SK-N-SH treated with all-trans-retinoic acid at 6 μM for 48 hours (cell line): ENCODE data around the gene FAM50B.
A peak's percentile ranks its signal among the peaks of the same experiment; 100 is the strongest.

Experiments used
- ATAC-seq: fragments of 200-7000 bp; cut with Tn5 transposase; 3 replicates; pipeline ENCODE4 v1.9.1; 2020; ENCODE audit warnings: mild to moderate bottlenecking, moderate library complexity
- ARNTL ChIP-seq: fragments of 450-650 bp; formaldehyde crosslinking; IDR thresholded peaks from 2 replicates; pipeline ENCODE4 v1.5.0; 2020; ENCODE audit warnings: low read depth, mild to moderate bottlenecking, moderate library complexity, borderline replicate concordance
- CSDC2 ChIP-seq: fragments of 250-450 bp; sonication (Bioruptor Pico); IDR thresholded peaks from 2 replicates; pipeline ENCODE4 v1.5.0; 2020; ENCODE audit warnings: mild to moderate bottlenecking, moderate library complexity
- ESRRG ChIP-seq: fragments of 250-450 bp; sonication (Bioruptor Pico); IDR thresholded peaks from 2 replicates; pipeline ENCODE4 v1.6.1; 2021; ENCODE audit warnings: mild to moderate bottlenecking
- GLIS3 ChIP-seq: fragments of 250-450 bp; sonication (Bioruptor Pico); IDR thresholded peaks from 2 replicates; pipeline ENCODE4 v1.5.0; 2020; ENCODE audit warnings: mild to moderate bottlenecking, moderate library complexity
- ISL1 ChIP-seq: fragments of 250-450 bp; sonication (Bioruptor Pico); IDR thresholded peaks from 2 replicates; pipeline ENCODE4 v2.1.2; 2022; ENCODE audit warnings: mild to moderate bottlenecking, moderate library complexity
- OSR1 ChIP-seq: fragments of 250-450 bp; sonication (Bioruptor Pico); IDR thresholded peaks from 2 replicates; pipeline ENCODE4 v1.8.0; 2022; ENCODE audit warnings: moderate library complexity, mild to moderate bottlenecking, inconsistent platforms
- PPARA ChIP-seq: fragments of 250-450 bp; sonication (Bioruptor Pico); IDR thresholded peaks from 2 replicates; pipeline ENCODE4 v1.5.0; 2020; ENCODE audit warnings: mild to moderate bottlenecking, borderline replicate concordance
- RARB ChIP-seq: fragments of 250-450 bp; sonication (Bioruptor Pico); IDR thresholded peaks from 2 replicates; pipeline ENCODE4 v1.8.0; 2021; ENCODE audit warnings: mild to moderate bottlenecking, moderate library complexity
- SNAI2 ChIP-seq: fragments of 250-450 bp; sonication (Bioruptor Pico); IDR thresholded peaks from 2 replicates; pipeline ENCODE4 v1.5.0; 2020; ENCODE audit warnings: mild to moderate bottlenecking, moderate library complexity
- TCF4 ChIP-seq: fragments of 250-450 bp; sonication (Bioruptor Pico); IDR thresholded peaks from 2 replicates; pipeline ENCODE4 v1.8.0; 2021; ENCODE audit warnings: mild to moderate bottlenecking, moderate library complexity, borderline replicate concordance
- TOX ChIP-seq: fragments of 250-450 bp; sonication (Bioruptor Pico); IDR thresholded peaks from 2 replicates; pipeline ENCODE4 v1.8.0; 2021; ENCODE audit warnings: mild to moderate bottlenecking, moderate library complexity, borderline replicate concordance
- ZC3H10 ChIP-seq: fragments of 250-450 bp; sonication (Bioruptor Pico); IDR thresholded peaks from 2 replicates; pipeline ENCODE4 v1.5.1; 2021; ENCODE audit warnings: mild to moderate bottlenecking, moderate library complexity
- ZFP3 ChIP-seq: fragments of 250-450 bp; sonication (Bioruptor Pico); IDR thresholded peaks from 2 replicates; pipeline ENCODE4 v1.5.0; 2020; ENCODE audit warnings: mild to moderate bottlenecking, moderate library complexity
- ZFP30 ChIP-seq: fragments of 450-650 bp; formaldehyde crosslinking; IDR thresholded peaks from 2 replicates; pipeline ENCODE4 v1.5.0; 2022; ENCODE audit warnings: mild to moderate bottlenecking, moderate library complexity
- ZNF565 ChIP-seq: fragments of 450-650 bp; formaldehyde crosslinking; conservative IDR thresholded peaks from 2 replicates; pipeline ENCODE4 v1.5.0; 2020; ENCODE audit warnings: low read depth, mild to moderate bottlenecking, moderate library complexity
- ZNF70 ChIP-seq: fragments of 450-650 bp; formaldehyde crosslinking; IDR thresholded peaks from 2 replicates; pipeline ENCODE4 v1.5.0; 2020; ENCODE audit warnings: mild to moderate bottlenecking, moderate library complexity
- ZNF8 ChIP-seq: fragments of 450-650 bp; formaldehyde crosslinking; IDR thresholded peaks from 2 replicates; pipeline ENCODE4 v1.5.0; 2020; ENCODE audit warnings: mild to moderate bottlenecking, moderate library complexity
- TF ChIP-seq, protein P1 (sequence below): fragments of 250-450 bp; sonication (Bioruptor Pico); IDR thresholded peaks from 2 replicates; pipeline ENCODE4 v1.8.0; 2021; ENCODE audit warnings: low read depth, mild to moderate bottlenecking, moderate library complexity, borderline replicate concordance
- TF ChIP-seq, protein P2 (sequence below): fragments of 250-450 bp; sonication (Bioruptor Pico); IDR thresholded peaks from 2 replicates; pipeline ENCODE4 v1.8.0; 2020; ENCODE audit warnings: mild to moderate bottlenecking, moderate library complexity, borderline replicate concordance
- TF ChIP-seq, protein P3 (sequence below): fragments of 250-450 bp; sonication (Bioruptor Pico); IDR thresholded peaks from 2 replicates; pipeline ENCODE4 v1.5.0; 2020; ENCODE audit warnings: mild to moderate bottlenecking, moderate library complexity
- TF ChIP-seq, protein P4 (sequence below): fragments of 250-450 bp; sonication (Bioruptor Pico); IDR thresholded peaks from 2 replicates; pipeline ENCODE4 v1.5.1; 2021; ENCODE audit warnings: mild to moderate bottlenecking, moderate library complexity
- TF ChIP-seq, protein P5 (sequence below): fragments of 250-450 bp; sonication (Bioruptor Pico); IDR thresholded peaks from 2 replicates; pipeline ENCODE4 v1.5.1; 2020; ENCODE audit warnings: low read depth, mild to moderate bottlenecking, moderate library complexity

The FAM50B gene

DNA sequence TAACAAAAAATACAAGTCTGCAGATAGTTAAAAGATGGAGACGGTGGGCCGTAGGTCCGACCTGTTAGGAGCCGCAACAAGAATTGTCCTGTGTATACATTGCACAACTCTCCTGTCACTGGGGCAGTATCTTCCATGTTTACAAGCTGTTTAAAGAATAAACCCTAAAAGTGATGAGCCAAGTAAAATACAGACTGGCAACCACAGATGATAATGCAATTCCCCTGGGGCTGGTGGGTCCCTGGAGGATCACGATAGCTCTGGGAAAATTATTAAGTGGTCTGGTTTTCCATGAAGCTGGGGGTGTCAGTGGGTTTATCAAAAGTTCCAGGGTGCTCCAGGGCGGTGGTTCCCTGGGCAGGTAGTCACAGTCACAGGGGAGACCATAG lies 8.1 kb upstream of the FAM50B start:
- TF ChIP-seq ZFP30 (CRISPR knock-in tag) (no peak), ZNF565 (CRISPR knock-in tag) (no peak), ZNF8 (no peak), OSR1 (no peak), RARB (CRISPR knock-in tag) (no peak), ZFP3 (CRISPR knock-in tag) (no peak), ZC3H10 (CRISPR knock-in tag) (no peak), TCF4 (CRISPR knock-in tag) (no peak), CSDC2 (CRISPR knock-in tag) (no peak), ZNF70 (no peak), GLIS3 (CRISPR knock-in tag) (no peak), ESRRG (CRISPR knock-in tag) (no peak), ISL1 (no peak)
- TF ChIP-seq, protein P1, sequence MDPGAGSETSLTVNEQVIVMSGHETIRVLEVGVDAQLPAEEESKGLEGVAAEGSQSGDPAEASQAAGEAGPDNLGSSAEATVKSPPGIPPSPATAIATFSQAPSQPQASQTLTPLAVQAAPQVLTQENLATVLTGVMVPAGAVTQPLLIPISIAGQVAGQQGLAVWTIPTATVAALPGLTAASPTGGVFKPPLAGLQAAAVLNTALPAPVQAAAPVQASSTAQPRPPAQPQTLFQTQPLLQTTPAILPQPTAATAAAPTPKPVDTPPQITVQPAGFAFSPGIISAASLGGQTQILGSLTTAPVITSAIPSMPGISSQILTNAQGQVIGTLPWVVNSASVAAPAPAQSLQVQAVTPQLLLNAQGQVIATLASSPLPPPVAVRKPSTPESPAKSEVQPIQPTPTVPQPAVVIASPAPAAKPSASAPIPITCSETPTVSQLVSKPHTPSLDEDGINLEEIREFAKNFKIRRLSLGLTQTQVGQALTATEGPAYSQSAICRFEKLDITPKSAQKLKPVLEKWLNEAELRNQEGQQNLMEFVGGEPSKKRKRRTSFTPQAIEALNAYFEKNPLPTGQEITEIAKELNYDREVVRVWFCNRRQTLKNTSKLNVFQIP (CRISPR knock-in tag): no peak
- TF ChIP-seq, protein P2, sequence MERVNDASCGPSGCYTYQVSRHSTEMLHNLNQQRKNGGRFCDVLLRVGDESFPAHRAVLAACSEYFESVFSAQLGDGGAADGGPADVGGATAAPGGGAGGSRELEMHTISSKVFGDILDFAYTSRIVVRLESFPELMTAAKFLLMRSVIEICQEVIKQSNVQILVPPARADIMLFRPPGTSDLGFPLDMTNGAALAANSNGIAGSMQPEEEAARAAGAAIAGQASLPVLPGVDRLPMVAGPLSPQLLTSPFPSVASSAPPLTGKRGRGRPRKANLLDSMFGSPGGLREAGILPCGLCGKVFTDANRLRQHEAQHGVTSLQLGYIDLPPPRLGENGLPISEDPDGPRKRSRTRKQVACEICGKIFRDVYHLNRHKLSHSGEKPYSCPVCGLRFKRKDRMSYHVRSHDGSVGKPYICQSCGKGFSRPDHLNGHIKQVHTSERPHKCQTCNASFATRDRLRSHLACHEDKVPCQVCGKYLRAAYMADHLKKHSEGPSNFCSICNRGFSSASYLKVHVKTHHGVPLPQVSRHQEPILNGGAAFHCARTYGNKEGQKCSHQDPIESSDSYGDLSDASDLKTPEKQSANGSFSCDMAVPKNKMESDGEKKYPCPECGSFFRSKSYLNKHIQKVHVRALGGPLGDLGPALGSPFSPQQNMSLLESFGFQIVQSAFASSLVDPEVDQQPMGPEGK (CRISPR knock-in tag): no peak
- TF ChIP-seq, protein P3, sequence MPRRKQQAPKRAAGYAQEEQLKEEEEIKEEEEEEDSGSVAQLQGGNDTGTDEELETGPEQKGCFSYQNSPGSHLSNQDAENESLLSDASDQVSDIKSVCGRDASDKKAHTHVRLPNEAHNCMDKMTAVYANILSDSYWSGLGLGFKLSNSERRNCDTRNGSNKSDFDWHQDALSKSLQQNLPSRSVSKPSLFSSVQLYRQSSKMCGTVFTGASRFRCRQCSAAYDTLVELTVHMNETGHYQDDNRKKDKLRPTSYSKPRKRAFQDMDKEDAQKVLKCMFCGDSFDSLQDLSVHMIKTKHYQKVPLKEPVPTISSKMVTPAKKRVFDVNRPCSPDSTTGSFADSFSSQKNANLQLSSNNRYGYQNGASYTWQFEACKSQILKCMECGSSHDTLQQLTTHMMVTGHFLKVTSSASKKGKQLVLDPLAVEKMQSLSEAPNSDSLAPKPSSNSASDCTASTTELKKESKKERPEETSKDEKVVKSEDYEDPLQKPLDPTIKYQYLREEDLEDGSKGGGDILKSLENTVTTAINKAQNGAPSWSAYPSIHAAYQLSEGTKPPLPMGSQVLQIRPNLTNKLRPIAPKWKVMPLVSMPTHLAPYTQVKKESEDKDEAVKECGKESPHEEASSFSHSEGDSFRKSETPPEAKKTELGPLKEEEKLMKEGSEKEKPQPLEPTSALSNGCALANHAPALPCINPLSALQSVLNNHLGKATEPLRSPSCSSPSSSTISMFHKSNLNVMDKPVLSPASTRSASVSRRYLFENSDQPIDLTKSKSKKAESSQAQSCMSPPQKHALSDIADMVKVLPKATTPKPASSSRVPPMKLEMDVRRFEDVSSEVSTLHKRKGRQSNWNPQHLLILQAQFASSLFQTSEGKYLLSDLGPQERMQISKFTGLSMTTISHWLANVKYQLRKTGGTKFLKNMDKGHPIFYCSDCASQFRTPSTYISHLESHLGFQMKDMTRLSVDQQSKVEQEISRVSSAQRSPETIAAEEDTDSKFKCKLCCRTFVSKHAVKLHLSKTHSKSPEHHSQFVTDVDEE (CRISPR knock-in tag): no peak
- ATAC-seq: no peak

DNA sequence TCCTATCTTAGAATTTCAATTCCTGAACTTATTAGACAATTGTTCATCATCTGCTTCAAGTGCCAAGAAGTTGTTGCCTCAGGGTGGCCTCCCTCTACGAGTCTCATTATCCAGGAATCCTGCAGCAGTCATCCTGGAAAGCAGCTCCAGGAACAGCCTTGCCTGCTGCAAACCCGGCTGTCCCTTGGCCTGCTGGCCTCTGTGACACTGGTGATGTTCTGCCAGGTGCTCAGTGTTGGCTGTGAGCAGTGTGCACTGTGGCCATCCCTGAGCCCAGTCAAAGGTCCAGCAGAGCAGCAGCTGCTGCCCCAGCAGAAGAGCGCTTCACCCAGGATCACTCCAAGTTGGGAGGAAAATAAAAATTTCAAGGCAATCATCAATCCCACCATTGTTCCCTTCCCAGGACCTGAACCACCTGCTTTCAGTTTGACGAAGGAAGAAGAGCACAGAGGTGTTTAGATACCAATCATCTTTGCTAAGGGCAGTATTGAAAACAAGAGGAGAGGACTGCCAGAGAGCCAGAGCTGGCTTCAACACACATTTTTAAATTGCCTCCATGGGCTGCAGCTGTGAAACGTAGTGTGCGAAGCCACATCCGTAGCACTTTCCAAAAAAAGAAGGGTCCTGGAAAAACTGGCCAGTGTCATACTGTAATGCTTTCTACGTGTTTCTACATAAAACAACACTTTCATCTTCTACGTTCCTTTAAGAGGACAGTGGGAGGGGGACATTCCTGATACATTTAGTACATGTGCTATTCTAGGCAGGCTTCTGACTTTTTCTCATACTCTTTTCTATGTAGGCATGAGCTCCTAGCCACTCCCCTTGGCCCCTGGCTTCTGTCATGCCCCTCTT lies 7.2 kb upstream of the FAM50B start:
- ATAC-seq: peak; percentile 70
- TF ChIP-seq RARB (CRISPR knock-in tag) (no peak), PPARA (CRISPR knock-in tag) (no peak), ZNF565 (CRISPR knock-in tag) (no peak), ZFP30 (CRISPR knock-in tag) (no peak), ZC3H10 (CRISPR knock-in tag) (no peak), CSDC2 (CRISPR knock-in tag) (no peak), TCF4 (CRISPR knock-in tag) (no peak), TOX (CRISPR knock-in tag) (no peak), ARNTL (CRISPR knock-in tag) (no peak), ESRRG (CRISPR knock-in tag) (no peak), ZNF8 (no peak), GLIS3 (CRISPR knock-in tag) (no peak), SNAI2 (CRISPR knock-in tag) (no peak)
- TF ChIP-seq, protein P4, sequence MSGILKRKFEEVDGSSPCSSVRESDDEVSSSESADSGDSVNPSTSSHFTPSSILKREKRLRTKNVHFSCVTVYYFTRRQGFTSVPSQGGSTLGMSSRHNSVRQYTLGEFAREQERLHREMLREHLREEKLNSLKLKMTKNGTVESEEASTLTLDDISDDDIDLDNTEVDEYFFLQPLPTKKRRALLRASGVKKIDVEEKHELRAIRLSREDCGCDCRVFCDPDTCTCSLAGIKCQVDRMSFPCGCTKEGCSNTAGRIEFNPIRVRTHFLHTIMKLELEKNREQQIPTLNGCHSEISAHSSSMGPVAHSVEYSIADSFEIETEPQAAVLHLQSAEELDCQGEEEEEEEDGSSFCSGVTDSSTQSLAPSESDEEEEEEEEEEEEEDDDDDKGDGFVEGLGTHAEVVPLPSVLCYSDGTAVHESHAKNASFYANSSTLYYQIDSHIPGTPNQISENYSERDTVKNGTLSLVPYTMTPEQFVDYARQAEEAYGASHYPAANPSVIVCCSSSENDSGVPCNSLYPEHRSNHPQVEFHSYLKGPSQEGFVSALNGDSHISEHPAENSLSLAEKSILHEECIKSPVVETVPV (CRISPR knock-in tag): no peak
- TF ChIP-seq, protein P1 (CRISPR knock-in tag): no peak
- TF ChIP-seq, protein P5, sequence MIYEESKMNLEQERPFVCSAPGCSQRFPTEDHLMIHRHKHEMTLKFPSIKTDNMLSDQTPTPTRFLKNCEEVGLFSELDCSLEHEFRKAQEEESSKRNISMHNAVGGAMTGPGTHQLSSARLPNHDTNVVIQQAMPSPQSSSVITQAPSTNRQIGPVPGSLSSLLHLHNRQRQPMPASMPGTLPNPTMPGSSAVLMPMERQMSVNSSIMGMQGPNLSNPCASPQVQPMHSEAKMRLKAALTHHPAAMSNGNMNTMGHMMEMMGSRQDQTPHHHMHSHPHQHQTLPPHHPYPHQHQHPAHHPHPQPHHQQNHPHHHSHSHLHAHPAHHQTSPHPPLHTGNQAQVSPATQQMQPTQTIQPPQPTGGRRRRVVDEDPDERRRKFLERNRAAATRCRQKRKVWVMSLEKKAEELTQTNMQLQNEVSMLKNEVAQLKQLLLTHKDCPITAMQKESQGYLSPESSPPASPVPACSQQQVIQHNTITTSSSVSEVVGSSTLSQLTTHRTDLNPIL (CRISPR knock-in tag): no peak
- TF ChIP-seq, protein P3 (CRISPR knock-in tag): no peak
- TF ChIP-seq, protein P2 (CRISPR knock-in tag): no peak
- TF ChIP-seq, all 23 proteins: peak for 0
